ENCODE data around the gene MDN1. TPM values are rescaled to one million over a fixed set of nuclear protein-coding genes. Genes with fewer than 3 reads are reported as not detected.

Gene MDN1
- total and polyA plus RNA-seq, 2 of the 8 experiments (the other 6 are each of a cell fraction or from before 2014, with no cell fraction given) = 53.5 to 179 TPM

DNA sequence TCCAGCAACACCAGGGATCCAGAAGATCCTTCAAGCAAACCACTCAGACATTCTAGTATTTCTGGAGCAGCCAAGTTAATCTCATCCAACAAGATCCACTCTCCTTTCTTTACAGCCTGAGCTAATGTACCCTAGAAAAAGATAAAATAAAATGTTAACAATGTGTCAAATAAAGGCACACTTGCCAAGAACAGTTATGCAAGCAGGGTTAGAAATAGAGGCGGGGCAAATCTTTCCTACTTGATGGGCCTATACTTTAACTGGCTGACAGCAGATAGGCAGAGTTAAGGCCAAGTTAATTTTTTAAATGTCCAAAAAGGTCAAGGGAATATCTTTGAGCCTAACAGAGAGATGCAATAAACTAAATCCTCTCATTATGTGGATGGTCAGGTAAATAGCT lies 60.8 kb downstream of the MDN1 start:
- Histone ChIP-seq H3K36me3 (ENCODE audit: control insufficient read depth in 2 of 4, insufficient read depth in 4 of 4, low read length in 3 of 4) (peaks cover 9 to 73% (median 44%) of the 10 kb centered on the region in 4 experiments), H2BK20ac (ENCODE audit: low read length) (no peak overlapping the region), H3K4ac (replicated peaks; ENCODE audit: insufficient read length, low read depth, low read length) (no peak overlapping the region), H3K9ac (replicated peaks in 1 of 4; ENCODE audit: extremely low read depth in 1 of 4, low read depth in 3 of 4, low read length in 3 of 4) (no peak overlapping the region), H3K23me2 (ENCODE audit: low read depth, low read length) (no peaks in the 10 kb centered on the region), H4K20me1 (replicated peaks in 1 of 2; ENCODE audit: control insufficient read depth in 1 of 2, insufficient read depth in 2 of 2, low read length in 2 of 2) (peaks cover 0 to 2% of the 10 kb centered on the region in 2 experiments), H4K8ac (ENCODE audit: extremely low read depth, insufficient read depth, low read length) (no peak overlapping the region), H3K56ac (replicated peaks; ENCODE audit: insufficient read length, low read depth, low read length) (no peak overlapping the region), H4K5ac (ENCODE audit: insufficient read length, low read depth, low read length) (no peak overlapping the region), H3K14ac (ENCODE audit: insufficient read length) (no peak overlapping the region), H3K23ac (ENCODE audit: insufficient read length) (no peak overlapping the region), H3K4me3 (ENCODE audit: extremely low read depth in 1 of 4, insufficient read depth in 2 of 4, low read depth in 3 of 4, low read length in 4 of 4) (no peak overlapping the region), H3K18ac (ENCODE audit: extremely low read depth, low read length) (no peak overlapping the region), H2AK5ac (ENCODE audit: low read depth, low read length) (no peak overlapping the region), H2AFZ (ENCODE audit: low read length) (no peak overlapping the region), H3K4me2 (ENCODE audit: insufficient read depth in 1 of 2, low read depth in 2 of 2, low read length in 2 of 2) (no peak overlapping the region), H3K79me2 (ENCODE audit: control insufficient read depth in 1 of 2, insufficient read depth in 2 of 2, low read length in 2 of 2) (no peaks in the 10 kb centered on the region; a peak in 1 of 4 replicates), H3K4me1 (replicated peaks in 1 of 4; ENCODE audit: control insufficient read depth in 3 of 4, insufficient read depth in 4 of 4, low read length in 3 of 4) (no peaks in the 10 kb centered on the region), H4K91ac (replicated peaks; ENCODE audit: insufficient read length, low read length) (no peak overlapping the region), H2BK15ac (ENCODE audit: low read length) (no peak overlapping the region), H3K9me3 (ENCODE audit: insufficient read depth in 2 of 2, low read depth in 1 of 2, low read length in 1 of 2) (no peaks in the 10 kb centered on the region), H2BK12ac (ENCODE audit: low read depth, low read length) (no peak overlapping the region), H2BK120ac (replicated peaks; ENCODE audit: low read depth, low read length) (no peak overlapping the region), H3K79me1 (ENCODE audit: low read depth, low read length) (no peaks in the 10 kb centered on the region), H3K27ac (ENCODE audit: low read depth, low read length) (no peak overlapping the region), H3K27me3 (replicated peaks in 1 of 4; ENCODE audit: control insufficient read depth in 3 of 4, extremely low read depth in 1 of 4, insufficient read depth in 3 of 4, low read length in 3 of 4) (no peaks in the 10 kb centered on the region), H2BK5ac (ENCODE audit: low read depth, low read length) (no peak overlapping the region)
- FAIRE-seq (no peak), DNase-seq (ENCODE audit: low read depth in 1 of 2, low spot score in 2 of 2) (no peak)
- 90% methylated on average over 1 of the region's 1 CpG; no CpG with 5 or more reads in 1 of the 2 experiments for WGBS, 2 experiments (ENCODE audit: extremely low coverage in 1 of 2, insufficient coverage in 1 of 2, insufficient read length in 1 of 2, insufficient replicate concordance in 2 of 2, low coverage in 1 of 2, low lambda C conversion rate in 2 of 2, missing lambda C conversion rate in 1 of 2)
- CTCF ChIA-PET (ENCODE audit: partially characterized antibody) = no interaction called here
- POLR2A ChIA-PET (ENCODE audit: partially characterized antibody) = no interaction called here
- no peak for TF ChIP-seq CHD2 (IDR thresholded peaks at IDR 0.05; ENCODE audit: low read length)
- no peak for TF ChIP-seq EZH2 (IDR thresholded peaks at IDR 0.05; ENCODE audit: low read depth, low read length, severe bottlenecking)
- no peak for TF ChIP-seq RAD21 (IDR thresholded peaks at IDR 0.05 in 1 of 2, conservative IDR thresholded peaks at IDR 0.05 in 1 of 2; ENCODE audit: low read depth in 2 of 2, low read length in 2 of 2)
- no peak for TF ChIP-seq CREB1 (IDR thresholded peaks at IDR 0.05)
- no peak for TF ChIP-seq SRF (IDR thresholded peaks at IDR 0.05; ENCODE audit: low read depth, low read length)
- TF ChIP-seq ZNF274 (IDR thresholded peaks at IDR 0.05; ENCODE audit: borderline replicate concordance, extremely low read depth, low read length) = no peak
- no peak for TF ChIP-seq KDM5A (IDR thresholded peaks at IDR 0.05; ENCODE audit: low read length)
- no peak for TF ChIP-seq POU5F1 (IDR thresholded peaks at IDR 0.05; ENCODE audit: low read depth, low read length)
- no peak for TF ChIP-seq KDM1A (IDR thresholded peaks at IDR 0.05; ENCODE audit: borderline replicate concordance, low read length)
- TF ChIP-seq RBBP5 (IDR thresholded peaks at IDR 0.05; ENCODE audit: borderline replicate concordance, low read depth, low read length) = no peak
- TF ChIP-seq SIRT6 (IDR thresholded peaks at IDR 0.05; ENCODE audit: low read length) = no peak
- no peak for TF ChIP-seq NANOG (IDR thresholded peaks at IDR 0.05; ENCODE audit: insufficient read depth, low read depth, low read length, poor library complexity, severe bottlenecking)
- no peak for TF ChIP-seq CTBP2 (IDR thresholded peaks at IDR 0.05; ENCODE audit: borderline replicate concordance, insufficient read depth, insufficient read length, low read length)
- TF ChIP-seq, protein P1, sequence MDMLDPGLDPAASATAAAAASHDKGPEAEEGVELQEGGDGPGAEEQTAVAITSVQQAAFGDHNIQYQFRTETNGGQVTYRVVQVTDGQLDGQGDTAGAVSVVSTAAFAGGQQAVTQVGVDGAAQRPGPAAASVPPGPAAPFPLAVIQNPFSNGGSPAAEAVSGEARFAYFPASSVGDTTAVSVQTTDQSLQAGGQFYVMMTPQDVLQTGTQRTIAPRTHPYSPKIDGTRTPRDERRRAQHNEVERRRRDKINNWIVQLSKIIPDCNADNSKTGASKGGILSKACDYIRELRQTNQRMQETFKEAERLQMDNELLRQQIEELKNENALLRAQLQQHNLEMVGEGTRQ (IDR thresholded peaks at IDR 0.05; ENCODE audit: low read length) = no peak
